K562 (cell line): ENCODE data around the gene PDLIM4. TPM values are rescaled to one million over a fixed set of nuclear protein-coding genes. Genes with fewer than 3 reads are reported as not detected.

Source experiments
- ATF7 ChIP-seq: fragments of 450-650 bp; IDR thresholded peaks from 2 replicates; pipeline ENCODE4 v1.7.1; 2014; ENCODE audit warnings: mild to moderate bottlenecking, moderate library complexity
- CXXC5 ChIP-seq: fragments of 250-450 bp; sonication (Bioruptor Pico); IDR thresholded peaks from 2 replicates; pipeline ENCODE4 v1.8.0; 2022; ENCODE audit warnings: inconsistent platforms, mild to moderate bottlenecking, moderate library complexity
- EP400 ChIP-seq: fragments of 450-650 bp; IDR thresholded peaks from 2 replicates; pipeline ENCODE4 v1.6.1; 2017; ENCODE audit warnings: antibody characterized with exemption, mild to moderate bottlenecking, moderate library complexity
- GMEB1 ChIP-seq: fragments of 250-450 bp; sonication (Bioruptor Pico); IDR thresholded peaks from 2 replicates; pipeline ENCODE4 v1.4.0; 2020; ENCODE audit warnings: mild to moderate bottlenecking
- PRDM10 ChIP-seq: fragments of 450-650 bp; IDR thresholded peaks from 2 replicates; pipeline ENCODE4 v1.6.1; 2018; ENCODE audit not compliant: partially characterized antibody
- RBFOX2 ChIP-seq: fragments of 200-400 bp; formaldehyde crosslinking; IDR thresholded peaks from 2 replicates; pipeline ENCODE4 v1.6.1; 2017; ENCODE audit warnings: low read depth, mild to moderate bottlenecking, low read length, moderate library complexity
- ZBTB40 ChIP-seq, 2 experiments: fragments of 450-650 bp in 1 of 2; sonication (generic) in 1 of 2; formaldehyde crosslinking in 1 of 2; IDR thresholded peaks; 2 replicates each; pipeline versions ENCODE4 v1.7.1 to v1.9.0; 2016 to 2022; ENCODE audit warnings: inconsistent platforms in 1 of 2, mild to moderate bottlenecking in 1 of 2, missing genetic modification reagents in 1 of 2
- ZKSCAN3 ChIP-seq: fragments of 250-450 bp; sonication (Bioruptor Pico); IDR thresholded peaks from 2 replicates; pipeline ENCODE4 v1.4.0; 2020
- polyA plus RNA-seq, 8 experiments: library from polyadenylated mRNA; depleted of rRNA in 4 of 8; stranded (reverse) in 5 of 8; unstranded in 3 of 8; fragments of >200 nt; fragmentation: Nextera tagmentation in 2 of 8; fragmentation: Illumina TruSeq in 1 of 8; extraction: Ambion mirVana in 2 of 8; extraction: Trizol in 1 of 8; gene quantifications; 2 replicates each; pipeline versions ENCODE4 v1.2.1 to v1.2.3, GENCODE V29; 2011 to 2014; ENCODE audit warnings: inconsistent platforms in 1 of 8, missing spikeins in 1 of 8
- total RNA-seq, 7 experiments: library from RNA; depleted of rRNA in 6 of 7; stranded (reverse); fragments of >200 nt in 6 of 7; fragmentation: Illumina TruSeq in 2 of 7; extraction: Trizol in 2 of 7; gene quantifications; 2 replicates each; pipeline versions ENCODE4 v1.2.1 to v1.2.3, GENCODE V29; 2011 to 2021; ENCODE audit warnings: low replicate concordance in 1 of 7
- TF ChIP-seq, protein P1 (sequence below), 3 experiments: IDR thresholded peaks in 2 of 3; conservative IDR thresholded peaks in 1 of 3; 2 replicates each; pipeline ENCODE4 v1.5.1; 2011 to 2012; ENCODE audit warnings: low read length in 3 of 3, mild to moderate bottlenecking in 3 of 3, control low read depth in 2 of 3, improper control_type of control experiment in 1 of 3, inconsistent platforms in 1 of 3, low read depth in 1 of 3, mixed read lengths in 1 of 3, moderate library complexity in 1 of 3; ENCODE audit not compliant: insufficient read depth in 2 of 3

Gene PDLIM4
- total and polyA plus RNA-seq, 9 of the 15 experiments (the other 6 are each of a cell fraction or from before 2014, with no cell fraction given): 0.28 to 32.8 (median 13.1) TPM

DNA sequence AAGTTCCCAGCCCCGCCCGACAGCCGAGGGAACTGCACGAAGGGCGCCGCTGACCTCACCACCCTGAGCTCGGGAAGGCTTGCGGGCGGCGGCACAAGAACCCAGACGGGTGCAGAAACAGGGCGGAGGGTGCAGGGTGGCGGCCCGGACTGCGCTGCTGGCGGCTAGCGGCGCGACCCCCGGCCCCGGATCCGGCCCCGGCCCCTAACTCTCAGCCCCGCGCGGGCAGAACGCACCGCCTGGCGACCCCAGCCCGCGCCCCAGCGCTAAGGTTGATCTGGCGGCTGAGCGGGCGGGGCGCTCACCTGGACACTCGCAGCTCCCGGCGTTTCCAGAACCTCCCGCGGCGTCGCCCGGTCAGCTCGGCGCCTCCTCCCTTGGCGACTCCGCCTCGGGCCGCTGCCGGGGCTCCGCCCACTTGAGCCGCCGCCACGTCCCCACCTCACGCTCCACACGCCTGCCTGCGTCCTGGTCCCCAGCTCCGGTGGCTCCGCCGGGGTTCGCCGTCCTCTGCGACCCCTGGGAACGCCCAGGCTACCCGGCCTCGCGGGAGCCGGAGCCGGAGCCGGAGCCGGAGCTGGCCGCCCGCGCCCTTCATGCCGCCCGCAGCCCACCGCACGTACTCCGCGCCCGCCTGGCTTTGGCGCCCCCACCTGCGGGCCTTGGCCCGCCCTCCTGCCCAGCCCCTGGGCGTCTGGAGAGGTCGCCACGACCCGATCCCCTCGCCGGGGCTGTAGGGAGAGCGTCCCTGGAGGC lies 29.8 kb upstream of the PDLIM4 start, which contains the start of gene P4HA2 (continued):
- TF ChIP-seq GMEB1 (peak; percentile 79), ZBTB40 (IDR thresholded peaks at IDR 0.05) (0 out of 2 replicates have a peak, but pooled peaks have one; percentile 4), ZBTB40 (CRISPR knock-in tag; IDR thresholded peaks at IDR 0.05) (no peak), PRDM10 (no peak), ZKSCAN3 (CRISPR knock-in tag) (no peak), ATF7 (peak; percentile 82), CXXC5 (CRISPR knock-in tag) (peak; percentile 95), RBFOX2 (peak; percentile 95), EP400 (peak; percentile 77)
- TF ChIP-seq, protein P1, sequence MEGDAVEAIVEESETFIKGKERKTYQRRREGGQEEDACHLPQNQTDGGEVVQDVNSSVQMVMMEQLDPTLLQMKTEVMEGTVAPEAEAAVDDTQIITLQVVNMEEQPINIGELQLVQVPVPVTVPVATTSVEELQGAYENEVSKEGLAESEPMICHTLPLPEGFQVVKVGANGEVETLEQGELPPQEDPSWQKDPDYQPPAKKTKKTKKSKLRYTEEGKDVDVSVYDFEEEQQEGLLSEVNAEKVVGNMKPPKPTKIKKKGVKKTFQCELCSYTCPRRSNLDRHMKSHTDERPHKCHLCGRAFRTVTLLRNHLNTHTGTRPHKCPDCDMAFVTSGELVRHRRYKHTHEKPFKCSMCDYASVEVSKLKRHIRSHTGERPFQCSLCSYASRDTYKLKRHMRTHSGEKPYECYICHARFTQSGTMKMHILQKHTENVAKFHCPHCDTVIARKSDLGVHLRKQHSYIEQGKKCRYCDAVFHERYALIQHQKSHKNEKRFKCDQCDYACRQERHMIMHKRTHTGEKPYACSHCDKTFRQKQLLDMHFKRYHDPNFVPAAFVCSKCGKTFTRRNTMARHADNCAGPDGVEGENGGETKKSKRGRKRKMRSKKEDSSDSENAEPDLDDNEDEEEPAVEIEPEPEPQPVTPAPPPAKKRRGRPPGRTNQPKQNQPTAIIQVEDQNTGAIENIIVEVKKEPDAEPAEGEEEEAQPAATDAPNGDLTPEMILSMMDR (IDR thresholded peaks at IDR 0.05 in 2 of 3, conservative IDR thresholded peaks at IDR 0.05 in 1 of 3; ENCODE audit: insufficient read depth in 2 of 3, low read depth in 1 of 3, low read length in 3 of 3): peak in 2 of 3 experiments; percentile 9 to 15; a peak in 2 of 6 replicates
